Measurements from ENCODE around the gene CLNK. TPM values are rescaled to one million over a fixed set of nuclear protein-coding genes. Genes with fewer than 3 reads are reported as not detected.

CLNK gene
- total RNA-seq, 4 donors from 2014 or later: 0.19 TPM; not detected in 3

- intact Hi-C loops (cut with DNase I): no loop called here
- TF ChIP-seq CTCF (IDR thresholded peaks at IDR 0.05): no peak
- WGBS, 2 donors: 31 to 43% methylated on average over 7 to 8 of the region's 10 CpGs
- no peak for DNase-seq
- H3K36me3 ChIP-seq: no peaks in the 10 kb centered on the region
- H3K27ac ChIP-seq: no peak overlapping the region
- peaks cover 0 to 12% (median 0%) of the 10 kb centered on the region in 4 donors for H3K27me3 ChIP-seq
- H3K4me1 ChIP-seq: peaks cover 0 to 5% (median 0%) of the 10 kb centered on the region in 3 donors
- H3K4me3 ChIP-seq: no peak overlapping the region
- H3K9me3 ChIP-seq: no peaks in the 10 kb centered on the region
Observed at GRCh38 chr4:10667701-10668326, 16.8 kb downstream of the CLNK start.

GRCh38 chr4:10666616-10667015 is 18.0 kb downstream of the CLNK start:
- Histone ChIP-seq H3K27me3 (peaks cover 0 to 12% (median 0%) of the 10 kb centered on the region in 4 donors), H3K4me1 (peaks cover 0 to 5% (median 0%) of the 10 kb centered on the region in 3 donors), H3K27ac (no peak overlapping the region), H3K36me3 (no peaks in the 10 kb centered on the region), H3K4me3 (no peak overlapping the region), H3K9me3 (no peaks in the 10 kb centered on the region)
- WGBS, 2 donors: 76 to 77% methylated on average over 3 to 5 of the region's 6 CpGs
- TF ChIP-seq POLR2A (IDR thresholded peaks at IDR 0.05): no peak
- no peak for TF ChIP-seq CTCF (IDR thresholded peaks at IDR 0.05)
- DNase-seq: no peak
- intact Hi-C loops (cut with DNase I): no loop called here

GRCh38 chr4:10664408-10664807 is 20.2 kb downstream of the CLNK start:
- intact Hi-C loops (cut with DNase I): no loop called here
- no peak for DNase-seq
- TF ChIP-seq CTCF (IDR thresholded peaks at IDR 0.05) (no peak), POLR2A (IDR thresholded peaks at IDR 0.05) (no peak)
- Histone ChIP-seq H3K4me1 (peaks cover 0 to 5% (median 0%) of the 10 kb centered on the region in 3 donors), H3K27me3 (peaks cover 0 to 12% (median 0%) of the 10 kb centered on the region in 4 donors), H3K27ac (no peak overlapping the region), H3K9me3 (no peaks in the 10 kb centered on the region), H3K36me3 (no peaks in the 10 kb centered on the region), H3K4me3 (no peak overlapping the region)
- 9 to 13% methylated on average over 5 of the region's 5 CpGs for WGBS, 2 donors

- peaks cover 0 to 6% (median 0%) of the 10 kb centered on the region in 4 donors for H3K27me3 ChIP-seq
- no peak overlapping the region for H3K27ac ChIP-seq
- H3K4me3 ChIP-seq: no peak overlapping the region
- no peaks in the 10 kb centered on the region for H3K36me3 ChIP-seq
- H3K9me3 ChIP-seq: no peaks in the 10 kb centered on the region
- H3K4me1 ChIP-seq: peaks cover 0 to 5% (median under 1%) of the 10 kb centered on the region in 3 donors
- 53 to 83% methylated on average over 5 of the region's 5 CpGs for WGBS, 2 donors
- DNase-seq: no peak
- intact Hi-C loops (cut with DNase I): no loop called here
- TF ChIP-seq POLR2A (IDR thresholded peaks at IDR 0.05) (no peak), CTCF (IDR thresholded peaks at IDR 0.05) (no peak)
Observed at GRCh38 chr4:10662937-10663336, 21.6 kb downstream of the CLNK start.

GRCh38 chr4:10661047-10661446 is 23.5 kb downstream of the CLNK start:
- intact Hi-C loops (cut with DNase I): no loop called here
- H3K27me3 ChIP-seq: no peaks in the 10 kb centered on the region
- H3K9me3 ChIP-seq: no peaks in the 10 kb centered on the region
- no peak for DNase-seq
- no peaks in the 10 kb centered on the region for H3K36me3 ChIP-seq
- H3K4me1 ChIP-seq: peaks cover 0 to 18% (median 5%) of the 10 kb centered on the region in 3 donors
- no peak overlapping the region for H3K27ac ChIP-seq
- WGBS, 2 donors: 52 to 69% methylated on average over 3 of the region's 3 CpGs
- TF ChIP-seq POLR2A (IDR thresholded peaks at IDR 0.05) (no peak), CTCF (IDR thresholded peaks at IDR 0.05) (no peak)
- H3K4me3 ChIP-seq: no peak overlapping the region

All from esophagus squamous epithelium (tissue), 5 donors.